ENCODE data around the gene HOXD13.

HOXD13 gene

GRCh38 chr2:176134035-176134434 is 41.5 kb downstream of the HOXD13 start:
- Histone ChIP-seq H3K27ac (ENCODE audit: insufficient read depth, low read length, poor library complexity, severe bottlenecking) (no peak overlapping the region), H3K27me3 (replicated peaks; ENCODE audit: control insufficient read depth, insufficient read depth, low read length, poor library complexity, severe bottlenecking) (peaks cover 90% of the 10 kb centered on the region), H3K36me3 (ENCODE audit: control insufficient read depth, insufficient read depth, low read length) (no peaks in the 10 kb centered on the region), H3K4me1 (ENCODE audit: control insufficient read depth, insufficient read depth, low read length, poor library complexity, severe bottlenecking) (peaks cover 27% of the 10 kb centered on the region), H3K4me3 (ENCODE audit: insufficient read depth, low read depth, low read length, poor library complexity, severe bottlenecking) (no peak overlapping the region), H3K9me3 (ENCODE audit: control insufficient read depth, low read length) (no peaks in the 10 kb centered on the region)
- DNase-seq = no peak

- H3K27me3 ChIP-seq (replicated peaks; ENCODE audit: control insufficient read depth, insufficient read depth, low read length, poor library complexity, severe bottlenecking) = peaks cover 91% of the 10 kb centered on the region
- DNase-seq = no peak
- no peak overlapping the region for H3K27ac ChIP-seq (ENCODE audit: insufficient read depth, low read length, poor library complexity, severe bottlenecking)
Measured at GRCh38 chr2:176135035-176135440, 42.5 kb downstream of the HOXD13 start.

DNA sequence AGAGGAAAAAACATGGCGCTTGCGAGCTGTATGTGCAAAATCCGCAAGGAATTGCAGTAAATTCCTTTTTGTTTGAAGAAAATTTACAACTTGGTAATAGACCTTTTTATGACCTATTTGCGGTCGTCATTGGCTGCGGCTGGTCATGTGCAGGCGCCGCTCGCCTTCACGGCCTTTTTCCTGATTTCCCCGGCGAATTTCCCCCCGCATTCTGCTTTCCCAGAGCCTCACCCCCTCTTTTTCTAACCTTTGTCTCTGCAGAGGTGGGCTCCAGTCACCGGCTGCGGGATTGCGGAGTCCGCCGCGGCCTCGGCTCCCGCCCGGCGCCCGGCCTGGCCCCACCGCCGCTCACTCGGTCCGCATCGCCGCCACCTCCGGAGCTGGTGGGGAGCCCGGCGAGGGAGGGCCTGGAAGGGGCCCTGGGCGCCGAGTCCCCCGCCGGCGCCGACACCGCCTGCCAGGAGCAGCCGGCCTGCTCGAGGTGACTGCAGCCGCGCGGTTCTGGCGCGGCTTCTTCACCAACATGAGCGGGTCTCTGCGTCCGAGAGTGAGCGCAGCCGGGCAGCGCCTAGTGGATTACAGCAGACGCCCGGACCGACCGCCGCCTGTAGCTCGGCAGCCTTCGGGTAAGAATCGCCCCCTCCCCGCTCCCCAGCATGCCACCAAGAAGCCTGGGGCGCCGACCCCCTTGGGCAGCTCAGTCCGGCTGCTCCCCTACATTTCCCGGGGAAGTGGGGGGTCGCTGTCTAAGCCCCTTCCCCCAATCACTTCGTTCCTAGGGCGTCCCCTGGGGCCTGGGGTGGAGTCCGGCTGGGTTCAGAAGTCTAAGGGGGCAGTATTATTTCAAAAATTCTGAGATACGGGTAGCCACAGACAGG is 44.1 kb downstream of the HOXD13 start:
- DNase-seq = no peak
- Histone ChIP-seq H3K27me3 (replicated peaks; ENCODE audit: control insufficient read depth, insufficient read depth, low read length, poor library complexity, severe bottlenecking) (peaks cover 92% of the 10 kb centered on the region), H3K9me3 (ENCODE audit: control insufficient read depth, low read length) (no peaks in the 10 kb centered on the region), H3K36me3 (ENCODE audit: control insufficient read depth, insufficient read depth, low read length) (no peaks in the 10 kb centered on the region), H3K27ac (ENCODE audit: insufficient read depth, low read length, poor library complexity, severe bottlenecking) (no peak overlapping the region), H3K4me3 (ENCODE audit: insufficient read depth, low read depth, low read length, poor library complexity, severe bottlenecking) (no peak overlapping the region), H3K4me1 (ENCODE audit: control insufficient read depth, insufficient read depth, low read length, poor library complexity, severe bottlenecking) (peaks cover 9% of the 10 kb centered on the region)

More at GRCh38 chr2:176135035-176135440, 42.5 kb downstream of the HOXD13 start:
- H3K4me1 ChIP-seq (ENCODE audit: control insufficient read depth, insufficient read depth, low read length, poor library complexity, severe bottlenecking) = peaks cover 19% of the 10 kb centered on the region
- no peaks in the 10 kb centered on the region for H3K36me3 ChIP-seq (ENCODE audit: control insufficient read depth, insufficient read depth, low read length)
- H3K4me3 ChIP-seq (ENCODE audit: insufficient read depth, low read depth, low read length, poor library complexity, severe bottlenecking) = no peak overlapping the region
- H3K9me3 ChIP-seq (ENCODE audit: control insufficient read depth, low read length) = no peaks in the 10 kb centered on the region

GRCh38 chr2:176137252-176137580 is 44.7 kb downstream of the HOXD13 start:
- Histone ChIP-seq H3K9me3 (ENCODE audit: control insufficient read depth, low read length) (no peaks in the 10 kb centered on the region), H3K4me3 (ENCODE audit: insufficient read depth, low read depth, low read length, poor library complexity, severe bottlenecking) (no peak overlapping the region), H3K4me1 (ENCODE audit: control insufficient read depth, insufficient read depth, low read length, poor library complexity, severe bottlenecking) (peaks cover 9% of the 10 kb centered on the region), H3K27me3 (replicated peaks; ENCODE audit: control insufficient read depth, insufficient read depth, low read length, poor library complexity, severe bottlenecking) (peaks cover 91% of the 10 kb centered on the region), H3K36me3 (ENCODE audit: control insufficient read depth, insufficient read depth, low read length) (no peaks in the 10 kb centered on the region), H3K27ac (ENCODE audit: insufficient read depth, low read length, poor library complexity, severe bottlenecking) (no peak overlapping the region)
- DNase-seq = no peak

DNA sequence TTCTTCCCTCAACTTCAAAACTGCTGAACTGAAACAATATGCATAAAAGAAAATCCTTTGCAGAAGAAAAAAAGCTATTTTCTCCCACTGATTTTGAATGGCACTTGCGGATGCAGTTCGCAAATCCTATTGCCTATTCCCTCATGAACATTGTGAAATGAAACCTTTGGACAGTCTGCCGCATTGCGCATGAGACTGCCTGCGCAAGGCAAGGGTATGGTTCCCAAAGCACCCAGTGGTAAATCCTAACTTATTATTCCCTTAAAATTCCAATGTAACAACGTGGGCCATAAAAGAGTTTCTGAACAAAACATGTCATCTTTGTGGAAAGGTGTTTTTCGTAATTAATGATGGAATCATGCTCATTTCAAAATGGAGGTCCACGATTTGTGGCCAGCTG is 45.4 kb downstream of the HOXD13 start:
- Histone ChIP-seq H3K27me3 (replicated peaks; ENCODE audit: control insufficient read depth, insufficient read depth, low read length, poor library complexity, severe bottlenecking) (peaks cover 85% of the 10 kb centered on the region), H3K9me3 (ENCODE audit: control insufficient read depth, low read length) (no peaks in the 10 kb centered on the region), H3K4me1 (ENCODE audit: control insufficient read depth, insufficient read depth, low read length, poor library complexity, severe bottlenecking) (peaks cover 9% of the 10 kb centered on the region), H3K27ac (ENCODE audit: insufficient read depth, low read length, poor library complexity, severe bottlenecking) (no peak overlapping the region), H3K36me3 (ENCODE audit: control insufficient read depth, insufficient read depth, low read length) (no peaks in the 10 kb centered on the region), H3K4me3 (ENCODE audit: insufficient read depth, low read depth, low read length, poor library complexity, severe bottlenecking) (no peak overlapping the region)
- DNase-seq = no peak

GRCh38 chr2:176138526-176138922 is 46.0 kb downstream of the HOXD13 start:
- Histone ChIP-seq H3K27ac (ENCODE audit: insufficient read depth, low read length, poor library complexity, severe bottlenecking) (no peak overlapping the region), H3K36me3 (ENCODE audit: control insufficient read depth, insufficient read depth, low read length) (no peaks in the 10 kb centered on the region), H3K9me3 (ENCODE audit: control insufficient read depth, low read length) (no peaks in the 10 kb centered on the region), H3K27me3 (replicated peaks; ENCODE audit: control insufficient read depth, insufficient read depth, low read length, poor library complexity, severe bottlenecking) (peaks cover 83% of the 10 kb centered on the region), H3K4me1 (ENCODE audit: control insufficient read depth, insufficient read depth, low read length, poor library complexity, severe bottlenecking) (peaks cover 9% of the 10 kb centered on the region), H3K4me3 (ENCODE audit: insufficient read depth, low read depth, low read length, poor library complexity, severe bottlenecking) (no peak overlapping the region)
- DNase-seq = no peak

GRCh38 chr2:176138923-176139660 is 46.6 kb downstream of the HOXD13 start:
- Histone ChIP-seq H3K27ac (ENCODE audit: insufficient read depth, low read length, poor library complexity, severe bottlenecking) (no peak overlapping the region), H3K4me3 (ENCODE audit: insufficient read depth, low read depth, low read length, poor library complexity, severe bottlenecking) (no peak overlapping the region)
- no peak for DNase-seq

DNA sequence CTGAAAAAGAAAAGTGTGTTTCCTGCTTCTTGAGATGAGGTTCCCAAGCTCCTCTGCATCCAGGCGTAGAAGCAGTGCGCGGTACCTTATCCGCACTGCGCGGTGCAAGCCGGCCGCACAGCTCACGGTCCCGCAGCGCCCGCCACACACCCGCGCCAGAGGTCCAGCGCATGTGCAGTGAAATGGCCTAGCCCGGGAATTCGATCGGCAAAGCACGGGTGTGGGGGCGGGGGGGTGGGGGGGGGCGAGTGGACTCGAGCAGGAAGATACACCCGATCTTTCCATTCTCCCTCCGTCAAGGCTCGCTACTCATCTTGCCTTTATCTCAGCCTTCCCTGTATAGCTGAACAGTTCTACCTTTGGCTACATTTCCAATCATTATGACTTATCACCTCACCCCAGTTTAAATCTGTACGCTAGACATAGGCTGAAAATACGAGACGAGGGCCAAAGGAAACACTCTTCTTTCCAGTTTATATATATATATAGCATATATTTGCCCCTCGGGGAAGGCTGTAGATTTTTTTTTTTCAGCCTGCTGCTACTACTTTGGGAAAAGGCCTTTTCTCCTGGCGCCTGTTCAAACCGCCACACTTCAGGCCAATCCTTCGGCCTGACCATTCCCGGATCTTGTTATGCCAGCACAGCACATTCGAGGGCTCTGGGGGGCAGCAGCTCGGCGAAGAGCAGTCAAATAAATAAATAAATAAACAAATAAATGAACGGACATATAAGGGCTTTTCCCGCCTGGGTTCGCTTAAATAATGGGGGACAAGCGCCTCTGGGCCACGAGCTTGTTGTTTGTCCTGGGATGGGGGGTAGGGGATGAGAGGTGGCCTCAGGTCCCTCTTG is 47.4 kb downstream of the HOXD13 start:
- no peak overlapping the region for H3K4me3 ChIP-seq (ENCODE audit: insufficient read depth, low read depth, low read length, poor library complexity, severe bottlenecking)
- no peaks in the 10 kb centered on the region for H3K9me3 ChIP-seq (ENCODE audit: control insufficient read depth, low read length)
- H3K27ac ChIP-seq (ENCODE audit: insufficient read depth, low read length, poor library complexity, severe bottlenecking) = no peak overlapping the region
- no peaks in the 10 kb centered on the region for H3K36me3 ChIP-seq (ENCODE audit: control insufficient read depth, insufficient read depth, low read length)
- peaks cover 9% of the 10 kb centered on the region for H3K4me1 ChIP-seq (ENCODE audit: control insufficient read depth, insufficient read depth, low read length, poor library complexity, severe bottlenecking)
- H3K27me3 ChIP-seq (replicated peaks; ENCODE audit: control insufficient read depth, insufficient read depth, low read length, poor library complexity, severe bottlenecking) = peaks cover 72% of the 10 kb centered on the region
- DNase-seq = no peak

More at GRCh38 chr2:176138923-176139660, 46.6 kb downstream of the HOXD13 start:
- peaks cover 80% of the 10 kb centered on the region for H3K27me3 ChIP-seq (replicated peaks; ENCODE audit: control insufficient read depth, insufficient read depth, low read length, poor library complexity, severe bottlenecking)
- H3K36me3 ChIP-seq (ENCODE audit: control insufficient read depth, insufficient read depth, low read length) = no peaks in the 10 kb centered on the region
- peaks cover 9% of the 10 kb centered on the region for H3K4me1 ChIP-seq (ENCODE audit: control insufficient read depth, insufficient read depth, low read length, poor library complexity, severe bottlenecking)
- H3K9me3 ChIP-seq (ENCODE audit: control insufficient read depth, low read length) = no peaks in the 10 kb centered on the region

DNA sequence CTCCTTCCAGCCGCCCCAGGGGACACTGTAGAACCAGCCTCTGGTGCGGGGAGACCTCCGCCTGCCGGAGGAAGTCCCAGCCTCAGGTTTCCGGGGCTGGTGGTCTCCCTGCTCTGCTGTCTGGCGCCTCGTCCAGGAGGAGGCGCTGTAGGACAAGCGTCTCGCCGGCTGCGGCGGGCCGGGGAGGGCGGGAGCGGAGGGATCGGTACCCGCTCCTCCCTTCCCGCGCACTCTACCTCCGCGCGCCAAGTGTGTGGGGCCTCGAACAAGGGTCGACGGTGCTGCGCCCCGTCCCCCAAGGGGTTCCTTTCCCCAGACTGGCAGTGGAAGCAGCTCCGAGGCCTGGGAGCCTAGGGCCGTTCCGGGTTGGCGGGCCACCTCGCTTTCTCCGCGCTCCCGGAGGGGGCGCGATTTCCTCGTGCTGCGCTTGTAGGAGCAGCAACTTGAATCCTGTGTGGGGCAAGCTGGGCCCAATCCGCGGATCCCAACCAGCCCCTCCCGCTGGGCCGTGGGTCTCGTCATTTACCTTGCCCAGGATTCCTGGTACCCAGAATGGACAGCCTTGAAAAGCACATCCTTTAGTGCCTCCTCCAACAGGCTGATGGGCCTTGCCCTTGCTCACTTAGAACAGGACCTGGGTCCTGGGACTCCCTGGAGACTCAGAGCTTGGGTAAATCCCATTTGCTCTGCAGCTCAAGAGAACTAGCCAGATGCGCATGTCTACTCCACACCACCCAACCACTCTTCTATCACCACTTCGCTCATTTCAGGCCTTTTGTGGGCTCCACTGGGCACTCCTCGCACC is 48.2 kb downstream of the HOXD13 start:
- no peak overlapping the region for H3K4me3 ChIP-seq (ENCODE audit: insufficient read depth, low read depth, low read length, poor library complexity, severe bottlenecking)

More for the DNA sequence above, 48.2 kb downstream of the HOXD13 start:
- Histone ChIP-seq H3K36me3 (ENCODE audit: control insufficient read depth, insufficient read depth, low read length) (no peaks in the 10 kb centered on the region), H3K9me3 (ENCODE audit: control insufficient read depth, low read length) (no peaks in the 10 kb centered on the region), H3K4me1 (ENCODE audit: control insufficient read depth, insufficient read depth, low read length, poor library complexity, severe bottlenecking) (peaks cover 9% of the 10 kb centered on the region), H3K27me3 (replicated peaks; ENCODE audit: control insufficient read depth, insufficient read depth, low read length, poor library complexity, severe bottlenecking) (peaks cover 72% of the 10 kb centered on the region), H3K27ac (ENCODE audit: insufficient read depth, low read length, poor library complexity, severe bottlenecking) (no peak overlapping the region)
- peak; percentile 15 to 36 (median 22) for DNase-seq

All from effector memory CD4-positive, alpha-beta T cell (primary cell).